PC-3 (cell line): ENCODE measurements around the gene PLEKHH3. TPM values are rescaled to one million over a fixed set of nuclear protein-coding genes. Genes with fewer than 3 reads are reported as not detected.

ENCODE experiments used
- ATAC-seq: fragments of 200-7000 bp; cut with Tn5 transposase; 2 replicates; pipeline ENCODE4 v1.9.1; 2020; ENCODE audit warnings: mild to moderate bottlenecking, moderate library complexity
- BruUV-seq: library from RNA; stranded (reverse); fragments of 400-500 nt; replicated peaks from 2 replicates; lab custom pipeline; 2021; lab: Mats Ljungman, UMichigan
- CTCF ChIA-PET: fragments of 300-600 bp; sonication (Branson Sonifier 250); formaldehyde crosslinking; loops from one replicate; lab custom pipeline; 2022; ENCODE audit warnings: antibody characterized with exemption; lab: Charles Lee
- POLR2A ChIA-PET: fragments of 300-600 bp; sonication (Branson Sonifier 250); formaldehyde crosslinking; loops from one replicate; lab custom pipeline; 2022; ENCODE audit warnings: antibody characterized with exemption; ENCODE audit not compliant: unreplicated experiment; lab: Charles Lee
- DNase-seq: peaks from one replicate; pipeline ENCODE4 v3.0.0-alpha.2; 2015
- H2AFZ ChIP-seq: fragments of 300-600 bp; sonication (generic); 2 replicates; pipeline ENCODE4 v1.6.0; 2016; ENCODE audit warnings: antibody characterized with exemption, low read length
- H3F3A ChIP-seq: fragments of 300-600 bp; sonication (generic); one replicate; pipeline ENCODE4 v1.6.0; 2017; ENCODE audit warnings: antibody characterized with exemption, low read length, control low read depth, mild to moderate bottlenecking; ENCODE audit not compliant: unreplicated experiment
- H3K27ac ChIP-seq: fragments of 300-600 bp; sonication (generic); 2 replicates; pipeline ENCODE4 v1.5.1; 2016; ENCODE audit warnings: mild to moderate bottlenecking, low read length
- H3K27me3 ChIP-seq: fragments of 300-600 bp; sonication (generic); 2 replicates; pipeline ENCODE4 v1.6.1; 2016; ENCODE audit warnings: low read length, mixed read lengths
- H3K36me3 ChIP-seq: fragments of 300-600 bp; sonication (generic); 2 replicates; pipeline ENCODE4 v1.6.1; 2016; ENCODE audit warnings: low read depth, mixed run types, low read length, mixed read lengths
- H3K4me1 ChIP-seq: fragments of 300-600 bp; sonication (generic); 2 replicates; pipeline ENCODE4 v1.5.1; 2016; ENCODE audit warnings: low read length; ENCODE audit not compliant: insufficient read depth
- H3K4me2 ChIP-seq: fragments of 300-600 bp; sonication (generic); 2 replicates; pipeline ENCODE4 v1.6.0; 2016; ENCODE audit warnings: low read length
- H3K4me3 ChIP-seq: fragments of 300-600 bp; sonication (generic); 2 replicates; pipeline ENCODE4 v1.5.1; 2016; ENCODE audit warnings: mild to moderate bottlenecking, low read length, mixed read lengths
- H3K79me2 ChIP-seq: fragments of 300-600 bp; sonication (generic); 2 replicates; pipeline ENCODE4 v1.6.1; 2017; ENCODE audit warnings: low read length, mixed read lengths
- H3K9ac ChIP-seq: fragments of 300-600 bp; sonication (generic); 2 replicates; pipeline ENCODE4 v1.6.0; 2016; ENCODE audit warnings: mild to moderate bottlenecking, low read length
- H3K9me2 ChIP-seq: fragments of 300-600 bp; sonication (generic); replicated peaks from 2 replicates; pipeline ENCODE4 v1.6.1; 2016; ENCODE audit warnings: mixed run types, low read length, mixed read lengths
- H3K9me3 ChIP-seq: fragments of 300-600 bp; sonication (generic); 2 replicates; pipeline ENCODE4 v1.6.1; 2016; ENCODE audit warnings: low read length, mixed read lengths
- H4K20me1 ChIP-seq: fragments of 300-600 bp; sonication (generic); 2 replicates; pipeline ENCODE4 v1.6.1; 2016; ENCODE audit warnings: low read length, mixed read lengths
- EZH2 ChIP-seq: fragments of 300-600 bp; sonication (generic); IDR thresholded peaks from one replicate; pipeline ENCODE4 v1.6.1; 2017; ENCODE audit warnings: antibody characterized with exemption, mild to moderate bottlenecking, low read length; ENCODE audit not compliant: unreplicated experiment
- EZH2phosphoT487 ChIP-seq: fragments of 300-600 bp; sonication (generic); IDR thresholded peaks from 2 replicates; pipeline ENCODE4 v1.6.1; 2018; ENCODE audit warnings: mild to moderate bottlenecking, antibody characterized with exemption, low read length, borderline replicate concordance
- intact Hi-C: fragments of 100-400 bp; cut with micrococcal nuclease; formaldehyde crosslinking; loops from 2 replicates; pipeline ENCODE4 v1.9.0; 2023
- total RNA-seq: library from RNA; depleted of rRNA; stranded (reverse); fragments of >200 nt; gene quantifications from 2 replicates; pipeline ENCODE4 v1.2.3, GENCODE V29; 2014
- TF ChIP-seq, protein P1 (sequence below): fragments of 300-600 bp; sonication (generic); conservative IDR thresholded peaks from 2 replicates; pipeline ENCODE4 v1.5.1; 2017; ENCODE audit warnings: antibody characterized with exemption, low read depth, mild to moderate bottlenecking, low read length

PLEKHH3 gene
- total RNA-seq, 1 experiment from 2014 or later, result 20.1 TPM

DNA sequence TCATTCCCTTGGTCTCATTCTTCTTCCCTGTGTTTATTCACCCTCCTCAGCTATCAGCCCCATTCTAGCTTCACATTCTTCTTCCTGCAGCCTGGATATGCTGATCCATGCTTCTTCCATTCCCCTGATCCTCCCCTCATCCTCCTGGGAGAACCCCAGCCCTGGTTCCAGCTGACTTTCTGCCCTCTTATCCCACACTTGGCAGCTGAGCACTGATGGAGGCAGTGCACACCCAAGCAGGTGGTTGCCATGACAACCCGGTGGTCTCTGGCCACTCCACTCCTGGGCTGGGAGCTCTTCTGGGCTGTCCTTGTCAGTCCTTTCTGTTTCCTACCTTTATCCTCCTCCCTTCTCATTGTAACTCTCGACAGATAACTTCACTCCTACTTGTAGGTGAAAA, 34.5 kb downstream of the PLEKHH3 start:
- ChIA-PET POLR2A (no interaction called here), CTCF (no interaction called here)
- intact Hi-C loops, result no loop called here
- Histone ChIP-seq H2AFZ (no peak overlapping the region), H3K9ac (no peak overlapping the region), H3K27ac (no peak overlapping the region), H3K4me3 (no peak overlapping the region), H3K79me2 (no peaks in the 10 kb centered on the region), H3K36me3 (no peaks in the 10 kb centered on the region), H3K9me2 (no peaks in the 10 kb centered on the region), H3K27me3 (no peaks in the 10 kb centered on the region), H3K9me3 (no peaks in the 10 kb centered on the region), H4K20me1 (no peaks in the 10 kb centered on the region), H3K4me2 (no peak overlapping the region), H3F3A (no peaks in the 10 kb centered on the region), H3K4me1 (no peaks in the 10 kb centered on the region)
- DNase-seq (no peak), ATAC-seq (no peak)
- BruUV-seq, result no TSS peak
- TF ChIP-seq EZH2, result no peak
- TF ChIP-seq, protein P1, sequence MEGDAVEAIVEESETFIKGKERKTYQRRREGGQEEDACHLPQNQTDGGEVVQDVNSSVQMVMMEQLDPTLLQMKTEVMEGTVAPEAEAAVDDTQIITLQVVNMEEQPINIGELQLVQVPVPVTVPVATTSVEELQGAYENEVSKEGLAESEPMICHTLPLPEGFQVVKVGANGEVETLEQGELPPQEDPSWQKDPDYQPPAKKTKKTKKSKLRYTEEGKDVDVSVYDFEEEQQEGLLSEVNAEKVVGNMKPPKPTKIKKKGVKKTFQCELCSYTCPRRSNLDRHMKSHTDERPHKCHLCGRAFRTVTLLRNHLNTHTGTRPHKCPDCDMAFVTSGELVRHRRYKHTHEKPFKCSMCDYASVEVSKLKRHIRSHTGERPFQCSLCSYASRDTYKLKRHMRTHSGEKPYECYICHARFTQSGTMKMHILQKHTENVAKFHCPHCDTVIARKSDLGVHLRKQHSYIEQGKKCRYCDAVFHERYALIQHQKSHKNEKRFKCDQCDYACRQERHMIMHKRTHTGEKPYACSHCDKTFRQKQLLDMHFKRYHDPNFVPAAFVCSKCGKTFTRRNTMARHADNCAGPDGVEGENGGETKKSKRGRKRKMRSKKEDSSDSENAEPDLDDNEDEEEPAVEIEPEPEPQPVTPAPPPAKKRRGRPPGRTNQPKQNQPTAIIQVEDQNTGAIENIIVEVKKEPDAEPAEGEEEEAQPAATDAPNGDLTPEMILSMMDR, result no peak
- TF ChIP-seq EZH2phosphoT487, result no peak

DNA sequence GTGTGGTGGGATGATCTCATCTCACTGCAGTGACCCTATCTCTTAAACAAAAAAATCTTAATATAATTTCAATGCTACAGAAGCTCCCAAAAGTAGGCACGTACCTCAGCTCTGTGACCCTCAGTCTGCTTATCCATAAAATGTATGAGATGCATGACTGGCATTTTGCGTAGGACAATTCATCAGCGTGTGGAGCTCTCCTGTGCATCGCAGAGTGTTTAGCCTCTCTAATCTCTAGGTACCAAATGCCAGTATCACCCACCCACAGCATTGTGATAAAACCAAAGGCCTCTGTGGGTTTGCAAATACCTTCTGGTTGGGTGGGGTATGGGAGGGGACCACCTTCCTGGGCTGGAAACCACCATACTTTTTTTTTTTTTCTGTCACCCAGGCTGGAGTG, 36.7 kb downstream of the PLEKHH3 start:
- H4K20me1 ChIP-seq, result no peaks in the 10 kb centered on the region
- no peak overlapping the region for H3K4me3 ChIP-seq
- H3K4me2 ChIP-seq, result no peak overlapping the region
- H3K36me3 ChIP-seq, result no peaks in the 10 kb centered on the region
- intact Hi-C loops, result no loop called here
- CTCF ChIA-PET, result no interaction called here
- ATAC-seq (no peak), DNase-seq (no peak)
- H3F3A ChIP-seq, result no peaks in the 10 kb centered on the region
- no peaks in the 10 kb centered on the region for H3K4me1 ChIP-seq
- H3K9me2 ChIP-seq, result no peaks in the 10 kb centered on the region
- POLR2A ChIA-PET, result no interaction called here
- no peak overlapping the region for H3K27ac ChIP-seq
- no TSS peak for BruUV-seq
- no peak overlapping the region for H3K9ac ChIP-seq
- TF ChIP-seq, protein P1, result no peak
- TF ChIP-seq EZH2phosphoT487, result no peak
- TF ChIP-seq EZH2, result no peak
- no peaks in the 10 kb centered on the region for H3K27me3 ChIP-seq
- H2AFZ ChIP-seq, result no peak overlapping the region
- H3K9me3 ChIP-seq, result no peaks in the 10 kb centered on the region
- no peaks in the 10 kb centered on the region for H3K79me2 ChIP-seq

GRCh38 chr17:42639525-42640113, 37.2 kb downstream of the PLEKHH3 start:
- Histone ChIP-seq H3K4me2 (no peak overlapping the region), H3K9ac (no peak overlapping the region), H3K27me3 (no peaks in the 10 kb centered on the region), H3K4me1 (no peaks in the 10 kb centered on the region), H3F3A (no peaks in the 10 kb centered on the region), H3K4me3 (no peak overlapping the region), H3K79me2 (no peaks in the 10 kb centered on the region), H3K36me3 (no peaks in the 10 kb centered on the region), H3K9me3 (no peaks in the 10 kb centered on the region), H2AFZ (no peak overlapping the region), H3K27ac (no peak overlapping the region), H3K9me2 (no peaks in the 10 kb centered on the region), H4K20me1 (no peaks in the 10 kb centered on the region)
- no TSS peak for BruUV-seq
- intact Hi-C loops, result no loop called here
- no peak for TF ChIP-seq EZH2phosphoT487
- TF ChIP-seq EZH2, result no peak
- TF ChIP-seq, protein P1, result no peak
- ATAC-seq (no peak), DNase-seq (no peak)
- CTCF ChIA-PET, result no interaction called here
- POLR2A ChIA-PET, result no interaction called here
